ENCODE data around the gene SLC39A7. TPM values are rescaled to one million over a fixed set of nuclear protein-coding genes. Genes with fewer than 3 reads are reported as not detected.

The SLC39A7 gene
- total and polyA plus RNA-seq, 2 of the 13 experiments (the other 11 are each of a cell fraction or from before 2014, with no cell fraction given): 142 to 229 TPM

DNA sequence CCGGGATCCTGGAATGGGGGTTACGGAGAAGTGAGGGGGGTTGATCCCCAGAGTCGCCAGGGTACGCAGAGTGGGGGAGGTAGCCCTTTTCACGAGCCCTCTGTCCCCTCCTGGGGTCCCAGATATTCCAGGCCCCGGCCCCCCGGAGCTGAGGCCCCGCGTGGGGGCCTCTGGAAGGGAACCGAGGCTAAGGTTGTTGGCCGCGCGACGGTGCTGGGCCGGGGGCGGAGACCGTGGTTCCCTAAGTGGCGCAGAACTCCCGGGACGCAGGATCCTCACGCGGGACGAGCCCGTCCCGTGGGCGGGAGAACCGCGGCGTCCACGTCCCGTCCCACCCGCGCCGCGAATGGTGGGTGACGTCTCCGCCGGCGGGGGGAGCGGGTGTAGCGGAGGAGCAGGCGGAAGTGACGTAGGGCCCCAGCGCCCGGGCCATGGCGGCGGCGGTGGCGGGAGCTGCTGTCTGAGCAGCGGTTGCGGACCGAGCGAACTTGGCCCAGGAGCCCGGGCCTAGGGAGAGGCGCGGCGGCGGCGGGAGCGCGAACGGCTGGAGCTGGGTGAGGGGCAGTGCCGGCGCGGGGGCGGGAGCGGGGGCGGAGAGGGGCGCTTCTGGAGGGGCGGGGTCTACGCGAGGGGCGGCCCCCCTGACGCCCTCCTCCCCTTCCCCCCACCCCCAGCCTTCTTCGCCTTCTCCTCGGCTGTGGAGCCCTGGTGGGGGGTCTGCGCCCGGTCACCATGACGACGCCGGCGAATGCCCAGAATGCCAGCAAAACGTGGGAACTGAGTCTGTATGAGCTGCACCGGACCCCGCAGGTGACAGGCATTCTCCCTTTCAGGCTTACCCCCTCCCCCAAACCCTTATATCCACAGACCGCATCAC lies 7.7 kb downstream of the SLC39A7 start, which contains the start of gene RING1 (continued):
- no peak for TF ChIP-seq GLI4 (CRISPR knock-in tag; IDR thresholded peaks at IDR 0.05; ENCODE audit: borderline replicate concordance)
- no peak for TF ChIP-seq ZNF224 (CRISPR knock-in tag; IDR thresholded peaks at IDR 0.05)
- peak; percentile 75 for TF ChIP-seq KDM4B (CRISPR knock-in tag; IDR thresholded peaks at IDR 0.05)
- TF ChIP-seq, protein P1, sequence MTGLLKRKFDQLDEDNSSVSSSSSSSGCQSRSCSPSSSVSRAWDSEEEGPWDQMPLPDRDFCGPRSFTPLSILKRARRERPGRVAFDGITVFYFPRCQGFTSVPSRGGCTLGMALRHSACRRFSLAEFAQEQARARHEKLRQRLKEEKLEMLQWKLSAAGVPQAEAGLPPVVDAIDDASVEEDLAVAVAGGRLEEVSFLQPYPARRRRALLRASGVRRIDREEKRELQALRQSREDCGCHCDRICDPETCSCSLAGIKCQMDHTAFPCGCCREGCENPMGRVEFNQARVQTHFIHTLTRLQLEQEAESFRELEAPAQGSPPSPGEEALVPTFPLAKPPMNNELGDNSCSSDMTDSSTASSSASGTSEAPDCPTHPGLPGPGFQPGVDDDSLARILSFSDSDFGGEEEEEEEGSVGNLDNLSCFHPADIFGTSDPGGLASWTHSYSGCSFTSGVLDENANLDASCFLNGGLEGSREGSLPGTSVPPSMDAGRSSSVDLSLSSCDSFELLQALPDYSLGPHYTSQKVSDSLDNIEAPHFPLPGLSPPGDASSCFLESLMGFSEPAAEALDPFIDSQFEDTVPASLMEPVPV (CRISPR knock-in tag; IDR thresholded peaks at IDR 0.05): no peak
- TF ChIP-seq MEIS2 (CRISPR knock-in tag; IDR thresholded peaks at IDR 0.05): peak; percentile 66
- TF ChIP-seq ZSCAN9 (CRISPR knock-in tag; IDR thresholded peaks at IDR 0.05; ENCODE audit: borderline replicate concordance): peak; percentile 76; the same call in 1 of the 2 replicates
- peak; percentile 96; the same call in 1 of the 2 replicates for TF ChIP-seq EEA1 (CRISPR knock-in tag; IDR thresholded peaks at IDR 0.05; ENCODE audit: borderline replicate concordance)
- TF ChIP-seq EZH2 (conservative IDR thresholded peaks at IDR 0.05; ENCODE audit: low read depth, low read length): no peak
- TF ChIP-seq ZNF75D (CRISPR knock-in tag; IDR thresholded peaks at IDR 0.05; ENCODE audit: borderline replicate concordance): no peak
- TF ChIP-seq RELA (CRISPR knock-in tag; IDR thresholded peaks at IDR 0.05): 0 out of 2 replicates have a peak, but pooled peaks have one; percentile 73
- TF ChIP-seq, protein P2, sequence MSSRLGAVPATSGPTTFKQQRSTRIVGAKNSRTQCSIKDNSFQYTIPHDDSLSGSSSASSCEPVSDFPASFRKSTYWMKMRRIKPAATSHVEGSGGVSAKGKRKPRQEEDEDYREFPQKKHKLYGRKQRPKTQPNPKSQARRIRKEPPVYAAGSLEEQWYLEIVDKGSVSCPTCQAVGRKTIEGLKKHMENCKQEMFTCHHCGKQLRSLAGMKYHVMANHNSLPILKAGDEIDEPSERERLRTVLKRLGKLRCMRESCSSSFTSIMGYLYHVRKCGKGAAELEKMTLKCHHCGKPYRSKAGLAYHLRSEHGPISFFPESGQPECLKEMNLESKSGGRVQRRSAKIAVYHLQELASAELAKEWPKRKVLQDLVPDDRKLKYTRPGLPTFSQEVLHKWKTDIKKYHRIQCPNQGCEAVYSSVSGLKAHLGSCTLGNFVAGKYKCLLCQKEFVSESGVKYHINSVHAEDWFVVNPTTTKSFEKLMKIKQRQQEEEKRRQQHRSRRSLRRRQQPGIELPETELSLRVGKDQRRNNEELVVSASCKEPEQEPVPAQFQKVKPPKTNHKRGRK (CRISPR knock-in tag; IDR thresholded peaks at IDR 0.05): no peak
- TF ChIP-seq, protein P3, sequence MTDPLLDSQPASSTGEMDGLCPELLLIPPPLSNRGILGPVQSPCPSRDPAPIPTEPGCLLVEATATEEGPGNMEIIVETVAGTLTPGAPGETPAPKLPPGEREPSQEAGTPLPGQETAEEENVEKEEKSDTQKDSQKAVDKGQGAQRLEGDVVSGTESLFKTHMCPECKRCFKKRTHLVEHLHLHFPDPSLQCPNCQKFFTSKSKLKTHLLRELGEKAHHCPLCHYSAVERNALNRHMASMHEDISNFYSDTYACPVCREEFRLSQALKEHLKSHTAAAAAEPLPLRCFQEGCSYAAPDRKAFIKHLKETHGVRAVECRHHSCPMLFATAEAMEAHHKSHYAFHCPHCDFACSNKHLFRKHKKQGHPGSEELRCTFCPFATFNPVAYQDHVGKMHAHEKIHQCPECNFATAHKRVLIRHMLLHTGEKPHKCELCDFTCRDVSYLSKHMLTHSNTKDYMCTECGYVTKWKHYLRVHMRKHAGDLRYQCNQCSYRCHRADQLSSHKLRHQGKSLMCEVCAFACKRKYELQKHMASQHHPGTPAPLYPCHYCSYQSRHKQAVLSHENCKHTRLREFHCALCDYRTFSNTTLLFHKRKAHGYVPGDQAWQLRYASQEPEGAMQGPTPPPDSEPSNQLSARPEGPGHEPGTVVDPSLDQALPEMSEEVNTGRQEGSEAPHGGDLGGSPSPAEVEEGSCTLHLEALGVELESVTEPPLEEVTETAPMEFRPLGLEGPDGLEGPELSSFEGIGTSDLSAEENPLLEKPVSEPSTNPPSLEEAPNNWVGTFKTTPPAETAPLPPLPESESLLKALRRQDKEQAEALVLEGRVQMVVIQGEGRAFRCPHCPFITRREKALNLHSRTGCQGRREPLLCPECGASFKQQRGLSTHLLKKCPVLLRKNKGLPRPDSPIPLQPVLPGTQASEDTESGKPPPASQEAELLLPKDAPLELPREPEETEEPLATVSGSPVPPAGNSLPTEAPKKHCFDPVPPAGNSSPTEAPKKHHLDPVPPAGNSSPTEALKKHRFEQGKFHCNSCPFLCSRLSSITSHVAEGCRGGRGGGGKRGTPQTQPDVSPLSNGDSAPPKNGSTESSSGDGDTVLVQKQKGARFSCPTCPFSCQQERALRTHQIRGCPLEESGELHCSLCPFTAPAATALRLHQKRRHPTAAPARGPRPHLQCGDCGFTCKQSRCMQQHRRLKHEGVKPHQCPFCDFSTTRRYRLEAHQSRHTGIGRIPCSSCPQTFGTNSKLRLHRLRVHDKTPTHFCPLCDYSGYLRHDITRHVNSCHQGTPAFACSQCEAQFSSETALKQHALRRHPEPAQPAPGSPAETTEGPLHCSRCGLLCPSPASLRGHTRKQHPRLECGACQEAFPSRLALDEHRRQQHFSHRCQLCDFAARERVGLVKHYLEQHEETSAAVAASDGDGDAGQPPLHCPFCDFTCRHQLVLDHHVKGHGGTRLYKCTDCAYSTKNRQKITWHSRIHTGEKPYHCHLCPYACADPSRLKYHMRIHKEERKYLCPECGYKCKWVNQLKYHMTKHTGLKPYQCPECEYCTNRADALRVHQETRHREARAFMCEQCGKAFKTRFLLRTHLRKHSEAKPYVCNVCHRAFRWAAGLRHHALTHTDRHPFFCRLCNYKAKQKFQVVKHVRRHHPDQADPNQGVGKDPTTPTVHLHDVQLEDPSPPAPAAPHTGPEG (CRISPR knock-in tag; IDR thresholded peaks at IDR 0.05): no peak
- TF ChIP-seq, protein P4, sequence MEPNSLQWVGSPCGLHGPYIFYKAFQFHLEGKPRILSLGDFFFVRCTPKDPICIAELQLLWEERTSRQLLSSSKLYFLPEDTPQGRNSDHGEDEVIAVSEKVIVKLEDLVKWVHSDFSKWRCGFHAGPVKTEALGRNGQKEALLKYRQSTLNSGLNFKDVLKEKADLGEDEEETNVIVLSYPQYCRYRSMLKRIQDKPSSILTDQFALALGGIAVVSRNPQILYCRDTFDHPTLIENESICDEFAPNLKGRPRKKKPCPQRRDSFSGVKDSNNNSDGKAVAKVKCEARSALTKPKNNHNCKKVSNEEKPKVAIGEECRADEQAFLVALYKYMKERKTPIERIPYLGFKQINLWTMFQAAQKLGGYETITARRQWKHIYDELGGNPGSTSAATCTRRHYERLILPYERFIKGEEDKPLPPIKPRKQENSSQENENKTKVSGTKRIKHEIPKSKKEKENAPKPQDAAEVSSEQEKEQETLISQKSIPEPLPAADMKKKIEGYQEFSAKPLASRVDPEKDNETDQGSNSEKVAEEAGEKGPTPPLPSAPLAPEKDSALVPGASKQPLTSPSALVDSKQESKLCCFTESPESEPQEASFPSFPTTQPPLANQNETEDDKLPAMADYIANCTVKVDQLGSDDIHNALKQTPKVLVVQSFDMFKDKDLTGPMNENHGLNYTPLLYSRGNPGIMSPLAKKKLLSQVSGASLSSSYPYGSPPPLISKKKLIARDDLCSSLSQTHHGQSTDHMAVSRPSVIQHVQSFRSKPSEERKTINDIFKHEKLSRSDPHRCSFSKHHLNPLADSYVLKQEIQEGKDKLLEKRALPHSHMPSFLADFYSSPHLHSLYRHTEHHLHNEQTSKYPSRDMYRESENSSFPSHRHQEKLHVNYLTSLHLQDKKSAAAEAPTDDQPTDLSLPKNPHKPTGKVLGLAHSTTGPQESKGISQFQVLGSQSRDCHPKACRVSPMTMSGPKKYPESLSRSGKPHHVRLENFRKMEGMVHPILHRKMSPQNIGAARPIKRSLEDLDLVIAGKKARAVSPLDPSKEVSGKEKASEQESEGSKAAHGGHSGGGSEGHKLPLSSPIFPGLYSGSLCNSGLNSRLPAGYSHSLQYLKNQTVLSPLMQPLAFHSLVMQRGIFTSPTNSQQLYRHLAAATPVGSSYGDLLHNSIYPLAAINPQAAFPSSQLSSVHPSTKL (CRISPR knock-in tag; IDR thresholded peaks at IDR 0.05): peak; percentile 66; the same call in 1 of the 2 replicates
- TF ChIP-seq ZNF549 (CRISPR knock-in tag; IDR thresholded peaks at IDR 0.05): no peak
- TF ChIP-seq ETV6 (CRISPR knock-in tag; conservative IDR thresholded peaks at IDR 0.05): 0 out of 2 replicates have a peak, but pooled peaks have one; percentile 52
